ENCODE measurements around the gene ZNF385D.
"Not testable (repeated sequence)": the region's sequence is repeated elsewhere in the genome, so short reads cannot be mapped to it uniquely, and the experiment has no call there.

Gene ZNF385D

GRCh38 chr3:21505711-21506460, 245.1 kb downstream of the ZNF385D start:
- DNase-seq, result no peak

- no peak for DNase-seq
Measured at GRCh38 chr3:21502656-21503055, 248.4 kb downstream of the ZNF385D start.

GRCh38 chr3:21500834-21501233, 250.2 kb downstream of the ZNF385D start:
- no peak for DNase-seq

GRCh38 chr3:21490671-21491070, 260.3 kb downstream of the ZNF385D start:
- DNase-seq, result not testable (repeated sequence)

GRCh38 chr3:21487520-21487919, 263.5 kb downstream of the ZNF385D start:
- DNase-seq, result no peak

- not testable (repeated sequence) for DNase-seq
Measured at GRCh38 chr3:21486024-21486935, 264.7 kb downstream of the ZNF385D start.

GRCh38 chr3:21484828-21485144, 266.2 kb downstream of the ZNF385D start:
- DNase-seq, result no peak

GRCh38 chr3:21484057-21484827, 266.8 kb downstream of the ZNF385D start:
- no peak for DNase-seq

- DNase-seq, result no peak
Measured at GRCh38 chr3:21481991-21482390, 269.0 kb downstream of the ZNF385D start.

GRCh38 chr3:21477541-21478288, 273.3 kb downstream of the ZNF385D start:
- no peak for DNase-seq

GRCh38 chr3:21466476-21466875, 284.5 kb downstream of the ZNF385D start:
- DNase-seq, result no peak

GRCh38 chr3:21464746-21465145, 286.3 kb downstream of the ZNF385D start:
- DNase-seq, result no peak

- no peak for DNase-seq
Measured at GRCh38 chr3:21463319-21463718, 287.7 kb downstream of the ZNF385D start.

GRCh38 chr3:21462141-21462540, 288.9 kb downstream of the ZNF385D start:
- DNase-seq, result no peak

GRCh38 chr3:21457084-21457483, 293.9 kb downstream of the ZNF385D start:
- no peak for DNase-seq

- no peak for DNase-seq
Measured at GRCh38 chr3:21449738-21450137, 301.3 kb downstream of the ZNF385D start.

- DNase-seq, result no peak
Measured at GRCh38 chr3:21447476-21448151, 303.4 kb downstream of the ZNF385D start.

- DNase-seq, result no peak
Measured at GRCh38 chr3:21446945-21447475, 304.0 kb downstream of the ZNF385D start.

GRCh38 chr3:21446027-21446426, 305.0 kb downstream of the ZNF385D start:
- DNase-seq, result no peak

- DNase-seq, result no peak
Measured at GRCh38 chr3:21441821-21442220, 309.2 kb downstream of the ZNF385D start.

- no peak for DNase-seq
Measured at GRCh38 chr3:21436835-21437234, 314.2 kb downstream of the ZNF385D start.

- no peak for DNase-seq
Measured at GRCh38 chr3:21435871-21436270, 315.1 kb downstream of the ZNF385D start.

Measured in DMS79 (cell line).